HepG2 (cell line): ENCODE measurements around the gene FGGY.

ENCODE experiments used
- CREM ChIP-seq, 2 experiments: sonication (generic) in 1 of 2; formaldehyde crosslinking in 1 of 2; IDR thresholded peaks; 2 replicates each; pipeline versions ENCODE4 v1.4.0 to v1.6.1; 2016 to 2020; ENCODE audit warnings: antibody characterized with exemption in 1 of 2, mild to moderate bottlenecking in 1 of 2, missing genetic modification reagents in 1 of 2
- DR1 ChIP-seq: sonication (generic); formaldehyde crosslinking; IDR thresholded peaks from 2 replicates; pipeline ENCODE4 v1.8.0; 2021; ENCODE audit warnings: mild to moderate bottlenecking, missing genetic modification reagents, inconsistent platforms
- KDM4B ChIP-seq: sonication (generic); formaldehyde crosslinking; IDR thresholded peaks from 2 replicates; pipeline ENCODE4 v1.4.0; 2020; ENCODE audit warnings: missing genetic modification reagents
- PHB2 ChIP-seq: fragments of 450-650 bp; IDR thresholded peaks from 2 replicates; pipeline ENCODE4 v1.6.1; 2018; ENCODE audit not compliant: partially characterized antibody
- ZFP36 ChIP-seq: fragments of 150-350 bp; IDR thresholded peaks from 2 replicates; pipeline ENCODE4 v1.6.1; 2018; ENCODE audit warnings: borderline replicate concordance, low read length, low read depth; ENCODE audit not compliant: partially characterized antibody
- ZNF34 ChIP-seq: sonication (generic); formaldehyde crosslinking; IDR thresholded peaks from 2 replicates; pipeline ENCODE4 v1.4.0; 2020; ENCODE audit warnings: mild to moderate bottlenecking, missing genetic modification reagents, borderline replicate concordance
- ZNF350 ChIP-seq: sonication (generic); formaldehyde crosslinking; IDR thresholded peaks from 2 replicates; pipeline ENCODE4 v1.4.0; 2020; ENCODE audit warnings: mild to moderate bottlenecking, low read depth, missing genetic modification reagents, borderline replicate concordance
- ZNF776 ChIP-seq: sonication (generic); formaldehyde crosslinking; IDR thresholded peaks from 2 replicates; pipeline ENCODE4 v1.4.0; 2020; ENCODE audit warnings: mild to moderate bottlenecking, missing genetic modification reagents
- TF ChIP-seq, protein P1 (sequence below): sonication (generic); formaldehyde crosslinking; IDR thresholded peaks from 2 replicates; pipeline ENCODE4 v1.5.0; 2020; ENCODE audit warnings: mild to moderate bottlenecking, missing genetic modification reagents
- TF ChIP-seq, protein P2 (sequence below): sonication (generic); formaldehyde crosslinking; IDR thresholded peaks from 2 replicates; pipeline ENCODE4 v1.5.0; 2020; ENCODE audit warnings: mild to moderate bottlenecking, missing genetic modification reagents, moderate library complexity

DNA sequence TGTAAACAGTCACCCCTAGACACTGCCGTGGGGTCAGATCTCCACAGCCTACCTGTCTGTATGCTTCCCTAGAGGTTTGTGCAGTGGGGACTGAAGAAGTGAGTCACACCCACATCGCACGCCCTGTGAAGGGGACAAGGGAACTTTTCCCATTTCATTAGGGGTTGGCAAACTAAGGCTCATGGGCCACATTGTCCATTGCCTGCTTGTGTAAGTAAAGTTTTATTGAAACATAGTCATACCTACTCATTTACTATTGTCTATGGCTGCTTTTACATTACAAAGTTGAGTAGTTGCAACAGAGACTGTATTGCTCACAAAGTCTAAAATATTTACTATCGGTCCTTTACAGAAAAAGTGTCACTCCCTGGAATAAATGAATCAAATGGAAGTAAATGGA lies 2.5 kb upstream of the FGGY start:
- TF ChIP-seq PHB2 (no peak), ZNF34 (CRISPR knock-in tag) (no peak), DR1 (CRISPR knock-in tag) (no peak), ZFP36 (no peak), CREM (IDR thresholded peaks at IDR 0.05) (no peak), CREM (CRISPR knock-in tag; IDR thresholded peaks at IDR 0.05) (no peak), ZNF776 (CRISPR knock-in tag) (no peak), KDM4B (CRISPR knock-in tag) (no peak), ZNF350 (CRISPR knock-in tag) (no peak)
- TF ChIP-seq, protein P1, sequence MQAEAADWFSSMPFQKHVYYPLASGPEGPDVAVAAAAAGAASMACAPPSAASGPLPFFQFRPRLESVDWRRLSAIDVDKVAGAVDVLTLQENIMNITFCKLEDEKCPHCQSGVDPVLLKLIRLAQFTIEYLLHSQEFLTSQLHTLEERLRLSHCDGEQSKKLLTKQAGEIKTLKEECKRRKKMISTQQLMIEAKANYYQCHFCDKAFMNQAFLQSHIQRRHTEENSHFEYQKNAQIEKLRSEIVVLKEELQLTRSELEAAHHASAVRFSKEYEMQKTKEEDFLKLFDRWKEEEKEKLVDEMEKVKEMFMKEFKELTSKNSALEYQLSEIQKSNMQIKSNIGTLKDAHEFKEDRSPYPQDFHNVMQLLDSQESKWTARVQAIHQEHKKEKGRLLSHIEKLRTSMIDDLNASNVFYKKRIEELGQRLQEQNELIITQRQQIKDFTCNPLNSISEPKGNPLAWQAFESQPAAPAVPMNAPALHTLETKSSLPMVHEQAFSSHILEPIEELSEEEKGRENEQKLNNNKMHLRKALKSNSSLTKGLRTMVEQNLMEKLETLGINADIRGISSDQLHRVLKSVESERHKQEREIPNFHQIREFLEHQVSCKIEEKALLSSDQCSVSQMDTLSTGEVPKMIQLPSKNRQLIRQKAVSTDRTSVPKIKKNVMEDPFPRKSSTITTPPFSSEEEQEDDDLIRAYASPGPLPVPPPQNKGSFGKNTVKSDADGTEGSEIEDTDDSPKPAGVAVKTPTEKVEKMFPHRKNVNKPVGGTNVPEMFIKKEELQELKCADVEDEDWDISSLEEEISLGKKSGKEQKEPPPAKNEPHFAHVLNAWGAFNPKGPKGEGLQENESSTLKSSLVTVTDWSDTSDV, result no peak
- TF ChIP-seq, protein P2, sequence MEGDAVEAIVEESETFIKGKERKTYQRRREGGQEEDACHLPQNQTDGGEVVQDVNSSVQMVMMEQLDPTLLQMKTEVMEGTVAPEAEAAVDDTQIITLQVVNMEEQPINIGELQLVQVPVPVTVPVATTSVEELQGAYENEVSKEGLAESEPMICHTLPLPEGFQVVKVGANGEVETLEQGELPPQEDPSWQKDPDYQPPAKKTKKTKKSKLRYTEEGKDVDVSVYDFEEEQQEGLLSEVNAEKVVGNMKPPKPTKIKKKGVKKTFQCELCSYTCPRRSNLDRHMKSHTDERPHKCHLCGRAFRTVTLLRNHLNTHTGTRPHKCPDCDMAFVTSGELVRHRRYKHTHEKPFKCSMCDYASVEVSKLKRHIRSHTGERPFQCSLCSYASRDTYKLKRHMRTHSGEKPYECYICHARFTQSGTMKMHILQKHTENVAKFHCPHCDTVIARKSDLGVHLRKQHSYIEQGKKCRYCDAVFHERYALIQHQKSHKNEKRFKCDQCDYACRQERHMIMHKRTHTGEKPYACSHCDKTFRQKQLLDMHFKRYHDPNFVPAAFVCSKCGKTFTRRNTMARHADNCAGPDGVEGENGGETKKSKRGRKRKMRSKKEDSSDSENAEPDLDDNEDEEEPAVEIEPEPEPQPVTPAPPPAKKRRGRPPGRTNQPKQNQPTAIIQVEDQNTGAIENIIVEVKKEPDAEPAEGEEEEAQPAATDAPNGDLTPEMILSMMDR (CRISPR knock-in tag), result no peak
